B cell (primary cell): ENCODE data around the gene RAB6A. TPM values are rescaled to one million over a fixed set of nuclear protein-coding genes. Genes with fewer than 3 reads are reported as not detected.

ENCODE experiments used
- ATAC-seq: fragments of 200-7000 bp; cut with Tn5 transposase; one replicate; pipeline ENCODE4 v1.10.0; 2021; ENCODE audit warnings: low read depth, mild to moderate bottlenecking, moderate number of reproducible peaks, moderate library complexity
- CTCF ChIA-PET: fragments of 350-600 bp; sonication (Branson Sonifier 250); formaldehyde crosslinking; loops from one replicate; lab custom pipeline; 2021; ENCODE audit warnings: antibody characterized with exemption, inconsistent platforms; lab: Charles Lee
- POLR2A ChIA-PET: fragments of 350-600 bp; sonication (Branson Sonifier 250); formaldehyde crosslinking; loops from one replicate; lab custom pipeline; 2021; ENCODE audit warnings: antibody characterized with exemption; lab: Charles Lee
- DNase-seq: peaks from one replicate; pipeline ENCODE4 v3.0.0; 2013
- H2AFZ ChIP-seq: 2 replicates; pipeline ENCODE4 v1.6.1; 2012; ENCODE audit warnings: mild to moderate bottlenecking, low read depth, low read length; ENCODE audit not compliant: insufficient read depth, poor library complexity, severe bottlenecking
- H3K27ac ChIP-seq, 2 donors: 1 replicate in 1 of 2; 2 replicates in 1 of 2; pipeline ENCODE4 v1.5.1; 2012 to 2013; ENCODE audit warnings: low read length in 2 of 2, mild to moderate bottlenecking in 2 of 2, moderate library complexity in 1 of 2
- H3K27me3 ChIP-seq, 4 experiments: fragments of 200-600 bp in 1 of 4; sonication (generic) in 1 of 4; replicated peaks in 1 of 4; 1 replicate in 2 of 4; 2 replicates in 2 of 4; pipeline versions ENCODE4 v1.6.1 to v1.7.0; 2013 to 2016; ENCODE audit warnings: low read length in 3 of 4, mild to moderate bottlenecking in 2 of 4, mixed read lengths in 1 of 4, moderate library complexity in 1 of 4; ENCODE audit not compliant: insufficient read depth in 4 of 4, control insufficient read depth in 3 of 4; ENCODE audit errors: control extremely low read depth in 1 of 4
- H3K36me3 ChIP-seq, 2 experiments: replicated peaks in 1 of 2; 1 replicate in 1 of 2; 2 replicates in 1 of 2; pipeline versions ENCODE4 v1.6.1 to v1.7.1; 2013; ENCODE audit warnings: low read length in 1 of 2; ENCODE audit not compliant: insufficient read depth in 2 of 2, control insufficient read depth in 1 of 2; ENCODE audit errors: control extremely low read depth in 1 of 2, extremely low read depth in 1 of 2
- H3K4me1 ChIP-seq, 2 donors: fragments of 200-600 bp in 1 of 2; sonication (generic) in 1 of 2; 1 replicate in 1 of 2; 2 replicates in 1 of 2; pipeline versions ENCODE4 v1.5.1 to v1.6.1; 2013 to 2017; ENCODE audit warnings: low read length in 2 of 2; ENCODE audit not compliant: control insufficient read depth in 2 of 2, insufficient read depth in 2 of 2
- H3K4me2 ChIP-seq: replicated peaks from 2 replicates; pipeline ENCODE3; 2012; ENCODE audit warnings: mild to moderate bottlenecking, low read depth, low read length; ENCODE audit not compliant: poor library complexity, severe bottlenecking
- H3K4me3 ChIP-seq, 5 experiments: fragments of 200-600 bp in 1 of 5; sonication (generic) in 1 of 5; 1 replicate in 3 of 5; 2 replicates in 2 of 5; pipeline versions ENCODE4 v1.5.1 to v1.7.0; 2011 to 2016; ENCODE audit warnings: low read length in 4 of 5, mild to moderate bottlenecking in 4 of 5, low read depth in 2 of 5, control low read depth in 1 of 5, moderate library complexity in 1 of 5; ENCODE audit not compliant: insufficient read depth in 1 of 5; ENCODE audit errors: control extremely low read depth in 1 of 5, extremely low read depth in 1 of 5
- H3K79me2 ChIP-seq: fragments of 200-600 bp; sonication (generic); one replicate; pipeline ENCODE4 v1.6.0; 2016; ENCODE audit warnings: low read length; ENCODE audit not compliant: control insufficient read depth, insufficient read depth
- H3K9ac ChIP-seq: fragments of 200-600 bp; sonication (generic); 2 replicates; pipeline ENCODE4 v1.6.1; 2017; ENCODE audit warnings: mild to moderate bottlenecking, low read length, moderate library complexity
- H3K9me3 ChIP-seq, 3 donors: one replicate each; pipeline versions ENCODE4 v1.6.1 to v1.7.1; 2013; ENCODE audit warnings: low read length in 2 of 3; ENCODE audit not compliant: control insufficient read depth in 2 of 3, insufficient read depth in 1 of 3; ENCODE audit errors: control extremely low read depth in 1 of 3
- H4K20me1 ChIP-seq: 2 replicates; pipeline ENCODE4 v1.6.0; 2012; ENCODE audit warnings: mild to moderate bottlenecking, low read length; ENCODE audit not compliant: insufficient read depth, control insufficient read depth, poor library complexity, severe bottlenecking
- H3K27ac Mint-ChIP-seq: one replicate; pipeline ENCODE4 v1.8.0; 2021; ENCODE audit warnings: mixed read lengths
- H3K27me3 Mint-ChIP-seq: one replicate; pipeline ENCODE4 v1.8.0; 2021; ENCODE audit warnings: mixed read lengths
- H3K4me1 Mint-ChIP-seq: one replicate; pipeline ENCODE4 v1.8.0; 2021; ENCODE audit warnings: mixed read lengths
- H3K4me3 Mint-ChIP-seq: one replicate; pipeline ENCODE4 v1.8.0; 2021; ENCODE audit warnings: mixed read lengths
- H3K9me3 Mint-ChIP-seq: one replicate; pipeline ENCODE4 v1.8.0; 2022; ENCODE audit warnings: mixed read lengths; ENCODE audit not compliant: insufficient read depth
- CTCF ChIP-seq: fragments of 200-600 bp; IDR thresholded peaks from one replicate; pipeline ENCODE4 v1.8.0; 2022; ENCODE audit warnings: antibody characterized with exemption, mild to moderate bottlenecking
- EZH2 ChIP-seq: IDR thresholded peaks from 2 replicates; pipeline ENCODE4 v1.6.1; 2012; ENCODE audit warnings: borderline replicate concordance, low read depth, mild to moderate bottlenecking, moderate library complexity, low read length; ENCODE audit not compliant: insufficient read depth, poor library complexity, severe bottlenecking
- WGBS: methylation state at CpG from one replicate; pipeline ENCODE4 v1.1.5; 2013; ENCODE audit warnings: missing lambda C conversion rate; ENCODE audit not compliant: insufficient coverage; 5-methylcytosine and 5-hydroxymethylcytosine counted together
- intact Hi-C: fragments of 100-400 bp; cut with micrococcal nuclease; formaldehyde crosslinking; loops from one replicate; pipeline ENCODE4 v1.10.0; 2022
- polyA plus RNA-seq: library from polyadenylated mRNA; depleted of rRNA; stranded (reverse); fragments of >200 nt; gene quantifications from 2 replicates; pipeline ENCODE4 v1.2.3, GENCODE V29; 2012
- total RNA-seq, 2 donors: library from RNA; stranded (reverse); fragments of 120-200 nt in 1 of 2; gene quantifications; 1 replicate in 1 of 2; 2 replicates in 1 of 2; pipeline versions ENCODE4 v1.2.3 to v1.2.4, GENCODE V29; 2013 to 2022

RAB6A gene
- total and polyA plus RNA-seq, 2 donors (not counting 1 experiment from before 2014, with no cell fraction given) = 17.2 to 70.5 TPM

GRCh38 chr11:73792584-73792983 is 31.7 kb upstream of the RAB6A start:
- Mint-ChIP-seq H3K27ac (no peak overlapping the region), H3K9me3 (no peaks in the 10 kb centered on the region), H3K4me1 (peaks cover 20% of the 10 kb centered on the region), H3K4me3 (no peak overlapping the region), H3K27me3 (no peaks in the 10 kb centered on the region)
- Histone ChIP-seq H3K4me2 (no peak overlapping the region), H3K4me1 (peaks cover 7 to 10% of the 10 kb centered on the region in 2 donors), H3K36me3 (peaks cover 0 to 6% of the 10 kb centered on the region in 2 experiments), H3K79me2 (peaks cover 69% of the 10 kb centered on the region), H3K4me3 (no peak overlapping the region), H4K20me1 (peaks cover 9% of the 10 kb centered on the region), H3K27me3 (no peaks in the 10 kb centered on the region), H3K9ac (no peak overlapping the region), H3K27ac (no peak overlapping the region), H3K9me3 (no peaks in the 10 kb centered on the region), H2AFZ (no peak overlapping the region)
- ChIA-PET CTCF (no interaction called here), POLR2A (no interaction called here)
- intact Hi-C loops = no loop called here
- DNase-seq (no peak), ATAC-seq (no peak)
- no peak for TF ChIP-seq EZH2
- TF ChIP-seq CTCF = no peak

- DNase-seq (no peak), ATAC-seq (no peak)
- peak overlapping the region; percentile 17 for H3K4me3 Mint-ChIP-seq
- POLR2A ChIA-PET = no interaction called here
- TF ChIP-seq CTCF (no peak), EZH2 (no peak)
- Histone ChIP-seq H3K27me3 (no peaks in the 10 kb centered on the region), H3K36me3 (peaks cover 0 to 4% of the 10 kb centered on the region in 2 experiments), H3K4me1 (peaks cover 13 to 14% of the 10 kb centered on the region in 2 donors), H2AFZ (no peak overlapping the region), H3K27ac (peak overlapping the region in 1 of 2 donors; percentile 23), H3K4me3 (no peak overlapping the region), H3K4me2 (peak overlapping the region; percentile 67), H3K79me2 (peaks cover 39% of the 10 kb centered on the region), H3K9ac (no peak overlapping the region), H4K20me1 (no peaks in the 10 kb centered on the region), H3K9me3 (no peaks in the 10 kb centered on the region)
- H3K4me1 Mint-ChIP-seq = peaks cover 23% of the 10 kb centered on the region
- CTCF ChIA-PET = no interaction called here
- no peak overlapping the region for H3K27ac Mint-ChIP-seq
- intact Hi-C loops = loop anchor here (2.0 kb wide), 1 partner anchor 88 kb away; the partner anchor contains the start of genes COA4 and PAAF1
- H3K27me3 Mint-ChIP-seq = no peaks in the 10 kb centered on the region
- WGBS = no CpG with 5 or more reads among the region's 5 CpGs
- H3K9me3 Mint-ChIP-seq = no peaks in the 10 kb centered on the region
Measured at GRCh38 chr11:73789279-73789670, 28.4 kb upstream of the RAB6A start.
